Liver (tissue), 9 donors: Measurements from ENCODE around the gene SLC26A11. TPM values are rescaled to one million over a fixed set of nuclear protein-coding genes. Genes with fewer than 3 reads are reported as not detected.

Source experiments
- DNase-seq: peaks from one replicate; pipeline ENCODE4 v3.0.0-alpha.2; 2017; ENCODE audit warnings: low spot score
- H3K27ac ChIP-seq, 2 donors: one replicate each; pipeline ENCODE4 v1.7.0; 2013; ENCODE audit warnings: inconsistent platforms in 2 of 2, low read length in 2 of 2, control low read depth in 1 of 2, low read depth in 1 of 2, mild to moderate bottlenecking in 1 of 2
- H3K27me3 ChIP-seq, 4 donors: one replicate each; pipeline versions ENCODE4 v1.6.1 to v1.7.0; 2013; ENCODE audit warnings: low read length in 3 of 4, inconsistent platforms in 1 of 4, mild to moderate bottlenecking in 1 of 4, moderate library complexity in 1 of 4; ENCODE audit not compliant: control insufficient read depth in 4 of 4, insufficient read depth in 4 of 4
- H3K36me3 ChIP-seq, 4 donors: one replicate each; pipeline versions ENCODE4 v1.6.1 to v1.7.0; 2013; ENCODE audit warnings: low read length in 3 of 4, mild to moderate bottlenecking in 3 of 4, low read depth in 1 of 4, moderate library complexity in 1 of 4; ENCODE audit not compliant: control insufficient read depth in 4 of 4, insufficient read depth in 3 of 4
- H3K4me1 ChIP-seq, 4 donors: one replicate each; pipeline versions ENCODE4 v1.6.1 to v1.7.0; 2013; ENCODE audit warnings: low read length in 3 of 4, mild to moderate bottlenecking in 3 of 4, moderate library complexity in 1 of 4; ENCODE audit not compliant: control insufficient read depth in 4 of 4, insufficient read depth in 4 of 4
- H3K4me3 ChIP-seq, 3 donors: one replicate each; pipeline versions ENCODE4 v1.6.1 to v1.7.0; 2013; ENCODE audit warnings: low read length in 3 of 3, control low read depth in 1 of 3, low read depth in 1 of 3, mild to moderate bottlenecking in 1 of 3
- H3K9ac ChIP-seq, 2 donors: one replicate each; pipeline ENCODE4 v1.7.0; 2013; ENCODE audit warnings: low read length in 2 of 2, mild to moderate bottlenecking in 2 of 2, moderate library complexity in 2 of 2, control low read depth in 1 of 2, low read depth in 1 of 2
- H3K9me3 ChIP-seq, 4 donors: one replicate each; pipeline versions ENCODE4 v1.6.1 to v1.7.0; 2013; ENCODE audit warnings: low read length in 3 of 4; ENCODE audit not compliant: control insufficient read depth in 4 of 4
- ATF3 ChIP-seq: IDR thresholded peaks from 2 replicates; pipeline ENCODE4 v1.6.1; 2016; ENCODE audit warnings: antibody characterized with exemption
- CTCF ChIP-seq: fragments of 150-350 bp; IDR thresholded peaks from 2 replicates; pipeline ENCODE4 v1.5.1; 2017; ENCODE audit warnings: improper control_type of control experiment, low read depth, low read length; ENCODE audit not compliant: missing input control
- FOXA1 ChIP-seq: IDR thresholded peaks from 2 replicates; pipeline ENCODE4 v1.6.1; 2016; ENCODE audit warnings: antibody characterized with exemption
- GABPA ChIP-seq, 2 donors: IDR thresholded peaks in 1 of 2; conservative IDR thresholded peaks in 1 of 2; 2 replicates each; pipeline ENCODE4 v1.6.1; 2016; ENCODE audit warnings: antibody characterized with exemption in 2 of 2, mild to moderate bottlenecking in 1 of 2, moderate library complexity in 1 of 2
- HNF4A ChIP-seq, 2 donors: conservative IDR thresholded peaks; 2 replicates each; pipeline ENCODE4 v1.6.1; 2016; ENCODE audit warnings: antibody characterized with exemption in 2 of 2, mild to moderate bottlenecking in 2 of 2
- HNF4G ChIP-seq: IDR thresholded peaks from 2 replicates; pipeline ENCODE4 v1.6.1; 2016; ENCODE audit warnings: antibody characterized with exemption
- JUND ChIP-seq, 2 donors: IDR thresholded peaks; 2 replicates each; pipeline ENCODE4 v1.6.1; 2016; ENCODE audit warnings: antibody characterized with exemption in 2 of 2
- MAX ChIP-seq: IDR thresholded peaks from 2 replicates; pipeline ENCODE4 v1.6.1; 2016; ENCODE audit warnings: antibody characterized with exemption
- NR2F2 ChIP-seq: IDR thresholded peaks from 2 replicates; pipeline ENCODE4 v1.6.1; 2016; ENCODE audit warnings: antibody characterized with exemption
- REST ChIP-seq: IDR thresholded peaks from 2 replicates; pipeline ENCODE4 v1.6.1; 2016; ENCODE audit warnings: antibody characterized with exemption, mild to moderate bottlenecking
- RXRA ChIP-seq, 2 donors: IDR thresholded peaks; 2 replicates each; pipeline ENCODE4 v1.6.1; 2017 to 2018; ENCODE audit warnings: antibody characterized with exemption in 2 of 2, mild to moderate bottlenecking in 1 of 2
- TAF1 ChIP-seq: conservative IDR thresholded peaks from 2 replicates; pipeline ENCODE4 v1.6.1; 2016; ENCODE audit warnings: antibody characterized with exemption, mild to moderate bottlenecking
- ZBTB33 ChIP-seq: IDR thresholded peaks from 2 replicates; pipeline ENCODE4 v1.6.1; 2016; ENCODE audit warnings: antibody characterized with exemption
- WGBS: extraction: QIAGEN DNeasy Blood & Tissue Kit; methylation state at CpG from one replicate; pipeline ENCODE4 v1.1.7; 2013; 5-methylcytosine and 5-hydroxymethylcytosine counted together
- polyA plus RNA-seq, 2 donors: library from polyadenylated mRNA; stranded (reverse) in 1 of 2; unstranded in 1 of 2; fragments of 200-250 nt in 1 of 2; fragments of >200 nt in 1 of 2; fragmentation: Nextera tagmentation in 1 of 2; extraction: Ambion mirVana in 1 of 2; gene quantifications; one replicate each; pipeline versions ENCODE4 v1.2.1 to v1.2.3, GENCODE V29; 2013 to 2015
- total RNA-seq, 2 donors: library from RNA; depleted of rRNA; stranded (reverse); fragments of >200 nt; gene quantifications; one replicate each; pipeline ENCODE4 v1.2.3, GENCODE V29; 2014
- donor health status: healthy.
- donor health status: healthy.
- donor health status: healthy.
- donor health status: healthy.
- donor health status: healthy.

Gene SLC26A11
- total and polyA plus RNA-seq, 4 donors: 3.3 to 8.2 (median 5.6) TPM

GRCh38 chr17:80228477-80228876, 8.2 kb downstream of the SLC26A11 start:
- no peaks in the 10 kb centered on the region for H3K4me1 ChIP-seq
- peaks cover 0 to 7% (median 2%) of the 10 kb centered on the region in 4 donors for H3K9me3 ChIP-seq
- H3K27me3 ChIP-seq: no peaks in the 10 kb centered on the region
- no peak for DNase-seq
- no peak overlapping the region for H3K9ac ChIP-seq
- TF ChIP-seq RXRA (IDR thresholded peaks at IDR 0.05) (no peak), FOXA1 (no peak), GABPA (IDR thresholded peaks at IDR 0.05 in 1 of 2, conservative IDR thresholded peaks at IDR 0.05 in 1 of 2) (no peak), ATF3 (no peak), HNF4G (no peak), HNF4A (conservative IDR thresholded peaks at IDR 0.05) (no peak), JUND (IDR thresholded peaks at IDR 0.05) (no peak), NR2F2 (no peak), MAX (no peak)
- no peak overlapping the region for H3K27ac ChIP-seq
- peaks cover 0 to 8% (median 6%) of the 10 kb centered on the region in 4 donors for H3K36me3 ChIP-seq
- no peak overlapping the region for H3K4me3 ChIP-seq
- 95% methylated on average over 14 of the region's 14 CpGs for WGBS

GRCh38 chr17:80229011-80229410, 8.8 kb downstream of the SLC26A11 start:
- Histone ChIP-seq H3K4me1 (no peaks in the 10 kb centered on the region), H3K36me3 (peaks cover 0 to 8% (median 7%) of the 10 kb centered on the region in 4 donors), H3K9ac (no peak overlapping the region), H3K27ac (no peak overlapping the region), H3K27me3 (no peaks in the 10 kb centered on the region), H3K4me3 (no peak overlapping the region), H3K9me3 (peaks cover 0 to 7% (median 2%) of the 10 kb centered on the region in 4 donors)
- 94% methylated on average over 4 of the region's 4 CpGs for WGBS
- DNase-seq: no peak
- TF ChIP-seq ATF3: no peak
- TF ChIP-seq HNF4A (conservative IDR thresholded peaks at IDR 0.05): no peak
- no peak for TF ChIP-seq NR2F2
- no peak for TF ChIP-seq ZBTB33
- TF ChIP-seq TAF1: no peak
- no peak for TF ChIP-seq REST
- no peak for TF ChIP-seq CTCF
